ENCODE data around the gene MKLN1. TPM values are rescaled to one million over a fixed set of nuclear protein-coding genes. Genes with fewer than 3 reads are reported as not detected.
"Not testable (repeated sequence)": the region's sequence is repeated elsewhere in the genome, so short reads cannot be mapped to it uniquely, and the experiment has no call there.

The MKLN1 gene
- polyA plus RNA-seq, 4 donors, result 36.8 to 40.3 (median 39.2) TPM

DNA sequence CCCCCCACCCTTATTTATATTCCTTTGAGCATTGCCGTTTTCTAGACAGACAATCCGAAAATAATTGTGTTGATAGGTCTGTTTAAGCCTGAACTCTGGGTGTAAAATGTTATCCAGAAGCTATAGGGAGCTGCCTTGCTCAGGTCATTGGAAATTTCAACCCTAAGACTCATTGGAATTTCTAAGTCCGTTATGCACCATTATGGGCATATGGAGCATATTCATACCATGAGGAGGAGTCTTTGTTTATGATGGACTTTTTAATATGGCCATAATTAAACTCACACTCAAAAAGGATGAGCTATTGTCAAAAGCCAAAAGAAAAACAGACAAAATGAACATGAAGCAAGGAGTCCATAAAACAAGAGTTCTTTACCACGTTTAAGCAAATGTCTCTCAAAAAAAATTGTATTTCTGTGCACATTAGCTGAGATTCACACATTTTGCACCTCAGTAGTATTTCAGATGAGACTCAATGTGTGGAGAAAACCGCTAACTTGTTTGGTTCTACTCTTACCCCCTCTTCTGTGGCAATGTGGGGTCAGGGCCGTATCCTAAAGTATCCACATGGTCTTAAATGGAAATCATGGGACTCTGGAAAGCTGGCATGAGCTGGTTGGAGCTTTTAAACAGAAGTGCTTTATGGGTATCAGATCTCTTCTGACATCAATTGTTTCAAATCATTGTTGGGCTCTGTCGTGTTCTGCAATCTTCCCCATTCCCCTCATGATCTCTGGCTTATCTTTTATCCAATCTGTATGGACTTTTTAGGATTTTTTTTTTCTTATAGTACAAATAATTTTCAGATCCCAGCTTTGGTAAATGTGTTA, 168.2 kb downstream of the MKLN1 start:
- DNase-seq (ENCODE audit: low read depth in 4 of 4, low spot score in 3 of 4), result no peak

DNA sequence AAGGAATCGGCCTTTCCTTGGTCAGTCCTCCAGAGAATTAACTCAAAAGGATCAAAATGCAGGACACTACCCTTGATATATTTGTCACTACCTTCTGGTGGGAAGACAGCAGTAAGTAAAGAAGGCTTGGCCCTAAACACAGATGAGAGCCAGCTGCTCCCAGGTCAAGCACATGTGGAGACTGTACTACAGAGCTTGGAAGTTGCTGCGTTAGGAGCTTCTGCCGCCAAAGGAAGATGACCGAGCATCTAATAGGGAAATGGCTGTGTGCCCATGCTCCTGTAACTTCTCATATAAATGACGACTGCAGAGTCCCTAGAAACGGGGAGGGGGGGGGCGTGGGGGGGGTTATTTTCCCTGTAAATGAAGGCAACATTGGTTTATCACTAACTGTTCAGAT, 169.8 kb downstream of the MKLN1 start:
- DNase-seq (ENCODE audit: low read depth in 4 of 4, low spot score in 3 of 4), result no peak

- DNase-seq (ENCODE audit: low read depth in 4 of 4, low spot score in 3 of 4), result no peak
These were observed 170.7 kb downstream of the MKLN1 start for GRCh38 chr7:131498237-131498885.

GRCh38 chr7:131499801-131500200, 172.1 kb downstream of the MKLN1 start:
- DNase-seq (ENCODE audit: low read depth in 4 of 4, low spot score in 3 of 4), result no peak

GRCh38 chr7:131500357-131500756, 172.7 kb downstream of the MKLN1 start:
- DNase-seq (ENCODE audit: low read depth in 4 of 4, low spot score in 3 of 4), result no peak

DNA sequence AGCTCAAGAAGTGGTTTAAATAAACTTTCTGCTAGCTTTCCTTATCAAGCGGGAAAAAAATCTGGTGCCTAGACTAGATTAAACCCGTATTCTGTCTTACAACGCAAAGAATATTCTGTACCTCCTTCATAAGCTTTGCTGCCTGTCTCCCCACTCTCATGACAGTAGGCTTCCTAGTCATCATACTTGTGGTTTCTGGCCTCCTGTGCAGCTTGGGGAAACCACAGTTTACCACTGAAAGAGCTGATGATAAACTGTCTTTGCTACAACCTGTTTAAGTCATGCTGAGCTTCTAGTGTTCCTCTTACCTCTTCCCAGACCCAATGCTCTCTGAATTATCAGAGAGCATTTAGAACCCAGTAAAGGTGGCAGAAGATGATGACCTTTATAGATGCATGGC, 173.7 kb downstream of the MKLN1 start:
- DNase-seq (ENCODE audit: low read depth in 4 of 4, low spot score in 3 of 4), result no peak

DNA sequence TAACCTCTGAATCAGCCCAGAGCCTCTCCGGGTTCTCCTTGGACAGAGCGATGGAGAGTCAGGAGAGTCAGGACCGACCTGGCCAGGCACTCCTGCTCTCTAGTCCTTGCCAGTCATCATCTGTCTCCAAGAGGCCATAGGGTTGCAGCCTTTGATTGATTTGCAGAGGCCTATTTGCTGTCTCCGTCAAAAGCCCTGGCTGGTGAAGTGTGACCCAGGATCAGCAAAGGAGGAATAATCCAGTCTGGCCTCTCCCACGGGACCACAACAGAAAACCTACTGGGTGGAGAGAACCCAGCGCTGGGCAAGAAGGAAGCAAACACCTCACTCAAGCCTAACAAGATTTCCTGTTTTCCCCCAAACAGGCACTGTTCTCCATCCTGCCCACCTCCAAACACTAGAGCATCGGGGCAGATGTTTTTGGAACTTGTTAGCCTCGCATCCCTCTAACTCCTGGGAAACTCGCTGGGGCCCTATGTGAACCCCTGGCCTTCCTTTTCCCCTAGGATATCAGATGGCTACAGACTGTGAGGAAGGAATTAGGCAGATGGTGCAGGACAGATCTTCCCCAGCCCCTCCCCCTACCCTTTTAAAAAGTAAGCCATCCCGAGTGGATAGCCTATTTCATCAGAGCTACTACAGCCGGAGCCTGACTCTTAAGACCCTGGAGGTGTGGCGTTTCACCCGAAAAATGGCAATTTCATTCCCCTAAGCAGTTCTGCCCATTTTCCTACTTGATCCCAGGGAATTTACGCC, 174.4 kb downstream of the MKLN1 start:
- no peak for DNase-seq (ENCODE audit: low read depth in 4 of 4, low spot score in 3 of 4)

DNA sequence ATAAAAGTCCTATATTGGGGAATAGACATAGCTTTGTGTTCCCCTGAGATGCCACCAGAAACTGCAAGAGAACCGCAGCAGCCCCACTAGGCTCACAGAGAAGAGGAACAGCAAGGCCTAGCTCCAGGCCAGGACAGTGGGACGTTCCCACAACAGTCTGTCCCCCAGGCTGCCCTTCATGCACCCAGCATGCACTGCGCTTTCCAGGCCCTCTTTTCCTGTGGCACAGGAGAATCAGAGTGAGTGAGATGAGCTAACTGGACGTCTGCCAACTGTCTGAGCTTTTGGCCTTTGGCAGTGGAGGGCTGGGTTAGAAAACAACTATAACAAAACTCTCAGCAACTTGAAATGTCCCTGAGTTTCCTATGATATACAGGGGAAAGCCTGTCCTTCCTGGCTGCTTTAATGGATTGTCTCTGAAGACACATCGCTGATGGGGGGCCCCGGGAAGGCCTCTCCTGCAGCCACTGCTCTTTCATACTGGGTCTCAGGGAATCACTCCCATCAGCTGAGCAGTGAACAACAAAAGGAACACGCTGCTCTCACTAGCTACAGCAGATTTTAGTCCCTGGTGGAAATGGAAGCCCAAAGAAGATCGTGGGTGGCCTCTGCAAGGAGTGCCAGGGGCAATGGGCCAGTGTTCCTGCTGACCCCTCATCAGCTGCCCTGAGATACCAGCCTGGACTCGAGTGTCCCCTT, 175.3 kb downstream of the MKLN1 start:
- peak in 2 of 4 donors; percentile 32 to 40 for DNase-seq (ENCODE audit: low read depth in 4 of 4, low spot score in 3 of 4)

- no peak for DNase-seq (ENCODE audit: low read depth in 4 of 4, low spot score in 3 of 4)
These were observed 176.0 kb downstream of the MKLN1 start for GRCh38 chr7:131503639-131504038.

- no peak for DNase-seq (ENCODE audit: low read depth in 4 of 4, low spot score in 3 of 4)
These were observed 176.7 kb downstream of the MKLN1 start for GRCh38 chr7:131504157-131504899.

- DNase-seq (ENCODE audit: low read depth in 4 of 4, low spot score in 3 of 4), result not testable (repeated sequence)
These were observed 177.5 kb downstream of the MKLN1 start for GRCh38 chr7:131505037-131505620.

DNA sequence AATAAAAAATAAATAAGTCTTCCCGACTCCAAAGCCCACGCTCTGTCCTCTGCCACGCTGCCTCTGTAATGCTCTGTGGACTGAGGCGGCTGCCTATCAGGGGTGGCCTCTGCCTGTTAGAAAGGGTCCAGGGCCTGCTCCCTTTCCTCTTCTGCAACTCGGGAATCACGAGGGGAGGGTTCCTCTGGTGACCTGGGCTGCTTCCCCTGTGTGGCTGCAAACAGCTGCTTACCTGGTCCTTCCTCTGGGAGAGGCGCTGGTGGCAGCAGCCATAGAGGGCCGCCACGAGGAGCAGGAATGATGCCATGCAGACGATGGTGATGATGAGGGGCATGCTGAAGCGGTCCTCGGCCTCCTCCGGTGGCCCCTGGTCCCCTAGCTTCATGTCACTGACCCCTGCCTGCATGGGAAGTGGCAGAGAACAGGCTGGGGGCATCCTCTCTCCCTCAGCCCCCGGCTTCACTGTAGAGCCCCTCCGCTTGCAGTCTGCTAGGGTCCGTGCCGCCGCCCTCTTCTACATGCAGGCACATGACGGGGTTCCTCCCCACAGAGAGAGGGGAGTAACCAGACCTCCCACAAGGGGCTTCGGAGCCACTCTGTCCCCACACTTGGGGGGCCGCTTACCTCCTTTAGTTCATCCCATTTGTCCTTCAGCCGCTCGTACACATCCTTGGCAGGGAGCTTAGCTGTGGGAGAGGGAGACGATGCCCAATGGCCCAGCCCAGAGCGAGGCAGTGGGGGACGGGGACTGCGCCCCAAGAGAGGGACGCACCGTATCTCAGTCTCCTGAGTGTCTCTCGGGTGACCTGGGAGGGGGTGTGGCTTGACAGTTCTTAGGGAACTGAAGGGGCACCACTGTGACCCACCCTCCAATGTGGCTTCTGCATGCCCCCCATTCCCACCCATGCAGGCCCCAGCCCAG, 178.2 kb downstream of the MKLN1 start:
- DNase-seq (ENCODE audit: low read depth in 4 of 4, low spot score in 3 of 4), result no peak

- no peak for DNase-seq (ENCODE audit: low read depth in 4 of 4, low spot score in 3 of 4)
These were observed 178.9 kb downstream of the MKLN1 start for GRCh38 chr7:131506597-131506996.

DNA sequence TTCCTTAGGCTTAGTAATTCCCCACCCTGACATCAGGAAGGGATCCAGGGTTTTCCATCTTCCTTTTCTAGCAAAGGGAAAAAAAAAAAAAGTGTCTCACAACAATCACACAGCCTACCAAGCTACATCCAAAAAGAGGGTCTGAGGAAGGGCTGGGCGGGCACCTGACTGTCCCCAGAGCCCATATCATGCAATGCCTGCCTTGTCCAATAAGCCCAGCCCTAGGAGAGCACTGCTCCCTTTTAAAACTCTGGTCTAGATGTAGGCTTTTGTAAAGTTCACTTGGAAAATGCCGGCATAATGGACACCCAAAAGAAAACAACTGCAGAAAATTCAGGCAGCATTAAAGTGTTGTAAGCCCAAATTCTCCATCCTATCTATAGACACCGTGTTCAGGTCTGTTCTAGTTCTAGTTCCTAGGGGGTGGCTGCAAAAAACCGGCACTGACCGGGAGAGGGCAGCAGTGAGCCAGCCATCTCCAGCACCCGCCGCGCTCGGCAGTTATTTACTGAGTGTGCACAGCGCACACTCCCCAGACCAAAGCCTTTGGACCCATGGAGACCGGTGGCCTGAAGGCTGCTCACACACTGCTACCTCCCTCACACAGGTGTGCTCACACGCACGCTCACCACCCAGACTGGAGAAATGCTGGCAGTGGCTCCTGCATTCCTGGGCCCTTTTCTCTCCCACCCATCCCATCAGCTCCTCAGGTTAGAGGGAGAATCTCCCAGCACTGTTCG, 180.1 kb downstream of the MKLN1 start:
- DNase-seq (ENCODE audit: low read depth in 4 of 4, low spot score in 3 of 4), result peak; percentile 23 to 53 (median 43)

DNA sequence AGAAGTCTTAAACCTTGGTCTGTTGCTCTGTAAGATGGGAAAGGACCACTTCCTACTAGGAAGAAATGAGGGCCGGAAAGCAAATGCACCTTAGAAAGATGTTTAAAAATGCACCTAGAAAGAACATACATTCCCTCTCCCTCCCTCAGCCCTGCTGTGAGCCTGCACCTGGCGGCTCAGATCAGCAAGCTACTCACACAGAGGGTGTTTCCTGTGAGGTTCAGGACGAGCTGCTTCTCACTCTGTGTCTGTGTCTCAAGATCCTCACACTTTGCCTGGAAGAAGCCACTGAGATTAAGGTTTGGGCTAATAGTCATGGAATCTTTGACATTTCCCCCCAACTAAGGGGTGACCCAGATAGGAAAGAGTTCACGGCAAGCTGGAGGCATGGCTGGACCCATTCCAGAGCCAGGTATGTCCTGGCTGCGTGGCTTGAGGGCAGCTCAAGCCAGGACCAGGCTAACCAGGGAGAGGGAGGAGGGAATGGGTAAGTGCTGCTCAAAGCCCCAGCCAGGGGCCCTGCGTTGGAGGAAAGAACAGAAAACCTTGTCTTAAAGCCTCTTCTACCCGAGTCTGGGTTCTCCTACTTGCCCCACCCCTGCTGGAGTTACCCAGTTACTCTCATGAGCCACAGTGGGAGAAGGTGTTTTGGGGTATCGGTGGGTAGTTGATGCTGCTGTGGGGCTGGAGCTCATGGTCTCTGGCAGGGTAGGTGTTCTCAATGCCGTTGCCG, 181.2 kb downstream of the MKLN1 start:
- DNase-seq (ENCODE audit: low read depth in 4 of 4, low spot score in 3 of 4), result no peak

- DNase-seq (ENCODE audit: low read depth in 4 of 4, low spot score in 3 of 4), result no peak
These were observed 182.1 kb downstream of the MKLN1 start for GRCh38 chr7:131509781-131510180.

GRCh38 chr7:131511071-131511470, 183.4 kb downstream of the MKLN1 start:
- no peak for DNase-seq (ENCODE audit: low read depth in 4 of 4, low spot score in 3 of 4)
